Breast epithelium (tissue), 3 donors: ENCODE results near the gene ISX.

Experiments used
- CTCF ChIP-seq, 3 donors: fragments of 450-650 bp; IDR thresholded peaks; one replicate each; pipeline ENCODE4 v1.5.1; 2016 to 2017; ENCODE audit warnings: antibody characterized with exemption in 3 of 3, mild to moderate bottlenecking in 3 of 3, moderate library complexity in 3 of 3
- POLR2A ChIP-seq: fragments of 450-650 bp; IDR thresholded peaks from one replicate; pipeline ENCODE4 v1.6.1; 2016; ENCODE audit warnings: antibody characterized with exemption, mild to moderate bottlenecking, moderate library complexity

- TF ChIP-seq CTCF (IDR thresholded peaks at IDR 0.05) = no peak
- TF ChIP-seq POLR2A = no peak
Measured at GRCh38 chr22:35065183-35065582, 775 bp upstream of the ISX start.
